Coronary artery (tissue), 2 donors: ENCODE data around the gene OXNAD1.

ENCODE experiments used
- DNase-seq: peaks from one replicate; pipeline ENCODE4 v3.0.0-alpha.2; 2017; ENCODE audit warnings: low spot score
- H3K27ac ChIP-seq, 2 donors: fragments of 200-600 bp; sonication (generic); one replicate each; pipeline ENCODE4 v1.5.1; 2016 to 2019
- H3K4me3 ChIP-seq: fragments of 200-600 bp; sonication (generic); 2 replicates; pipeline ENCODE4 v1.5.1; 2016; ENCODE audit warnings: mild to moderate bottlenecking, moderate library complexity
- CTCF ChIP-seq: fragments of 200-600 bp; sonication (generic); IDR thresholded peaks from one replicate; pipeline ENCODE4 v1.5.1; 2019; ENCODE audit warnings: antibody characterized with exemption

Gene OXNAD1

GRCh38 chr3:16316396-16316795 lies 51.4 kb downstream of the OXNAD1 start:
- Histone ChIP-seq H3K4me3 (no peak overlapping the region), H3K27ac (no peak overlapping the region)
- no peak for DNase-seq
- no peak for TF ChIP-seq CTCF

GRCh38 chr3:16316847-16317560 lies 52.0 kb downstream of the OXNAD1 start:
- no peak overlapping the region for H3K4me3 ChIP-seq
- no peak for DNase-seq
- TF ChIP-seq CTCF: no peak
- no peak overlapping the region for H3K27ac ChIP-seq

- Histone ChIP-seq H3K4me3 (no peak overlapping the region), H3K27ac (no peak overlapping the region)
- DNase-seq: no peak
- TF ChIP-seq CTCF: no peak
Observed at GRCh38 chr3:16317561-16317945, 52.5 kb downstream of the OXNAD1 start.

GRCh38 chr3:16318176-16318575 lies 53.2 kb downstream of the OXNAD1 start:
- TF ChIP-seq CTCF: no peak
- no peak overlapping the region for H3K4me3 ChIP-seq
- no peak for DNase-seq
- no peak overlapping the region for H3K27ac ChIP-seq

- Histone ChIP-seq H3K4me3 (no peak overlapping the region), H3K27ac (no peak overlapping the region)
- TF ChIP-seq CTCF: no peak
- DNase-seq: no peak
Observed at GRCh38 chr3:16319307-16319706, 54.3 kb downstream of the OXNAD1 start.

GRCh38 chr3:16319723-16320122 lies 54.7 kb downstream of the OXNAD1 start:
- no peak overlapping the region for H3K4me3 ChIP-seq
- no peak overlapping the region for H3K27ac ChIP-seq
- DNase-seq: no peak
- no peak for TF ChIP-seq CTCF

GRCh38 chr3:16320711-16321110 lies 55.7 kb downstream of the OXNAD1 start:
- Histone ChIP-seq H3K4me3 (no peak overlapping the region), H3K27ac (no peak overlapping the region)
- no peak for TF ChIP-seq CTCF
- no peak for DNase-seq
